Stimulated activated CD8-positive, alpha-beta memory T cell treated with anti-CD3 and anti-CD28 coated beads, Interleukin-12 subunit alpha, Interleukin-12 subunit beta, amount 100 ng/mL, for 24 hours (primary cell): Measurements from ENCODE around the gene SETBP1.

Source experiments
- DNase-seq: peaks from one replicate; pipeline ENCODE4 v3.0.0-alpha.2; 2020; ENCODE audit errors: extremely low read depth

SETBP1 gene

GRCh38 chr18:45066886-45067285 lies 386.2 kb downstream of the SETBP1 start:
- DNase-seq, result no peak

GRCh38 chr18:45068400-45069094 lies 387.9 kb downstream of the SETBP1 start:
- no peak for DNase-seq

GRCh38 chr18:45069546-45069945 lies 388.9 kb downstream of the SETBP1 start:
- DNase-seq, result no peak

- no peak for DNase-seq
These were observed 391.3 kb downstream of the SETBP1 start for GRCh38 chr18:45071956-45072355.

GRCh38 chr18:45073556-45073955 lies 392.9 kb downstream of the SETBP1 start:
- no peak for DNase-seq

- DNase-seq, result no peak
These were observed 401.0 kb downstream of the SETBP1 start for GRCh38 chr18:45081566-45082181.

- no peak for DNase-seq
These were observed 402.7 kb downstream of the SETBP1 start for GRCh38 chr18:45083226-45083855.

- DNase-seq, result no peak
These were observed 403.5 kb downstream of the SETBP1 start for GRCh38 chr18:45084206-45084605.

- no peak for DNase-seq
These were observed 405.4 kb downstream of the SETBP1 start for GRCh38 chr18:45085916-45086624.

GRCh38 chr18:45086777-45087176 lies 406.1 kb downstream of the SETBP1 start:
- no peak for DNase-seq

- DNase-seq, result no peak
These were observed 409.9 kb downstream of the SETBP1 start for GRCh38 chr18:45090526-45091140.

GRCh38 chr18:45100321-45101105 lies 419.8 kb downstream of the SETBP1 start:
- no peak for DNase-seq

- DNase-seq, result no peak
These were observed 421.4 kb downstream of the SETBP1 start for GRCh38 chr18:45102126-45102525.

- DNase-seq, result no peak
These were observed 422.2 kb downstream of the SETBP1 start for GRCh38 chr18:45102863-45103262.

GRCh38 chr18:45103319-45104048 lies 422.8 kb downstream of the SETBP1 start:
- DNase-seq, result no peak

- no peak for DNase-seq
These were observed 423.3 kb downstream of the SETBP1 start for GRCh38 chr18:45104049-45104395.

- DNase-seq, result no peak
These were observed 425.7 kb downstream of the SETBP1 start for GRCh38 chr18:45106331-45106774.

- no peak for DNase-seq
These were observed 426.7 kb downstream of the SETBP1 start for GRCh38 chr18:45107425-45107824.

GRCh38 chr18:45108754-45109153 lies 428.1 kb downstream of the SETBP1 start:
- DNase-seq, result no peak

- DNase-seq, result no peak
These were observed 428.6 kb downstream of the SETBP1 start for GRCh38 chr18:45109271-45109670.

GRCh38 chr18:45109706-45110105 lies 429.0 kb downstream of the SETBP1 start:
- no peak for DNase-seq
